Measurements from ENCODE around the gene IL2RA. TPM values are rescaled to one million over a fixed set of nuclear protein-coding genes. Genes with fewer than 3 reads are reported as not detected.

Gene IL2RA
- polyA plus RNA-seq, 3 donors: 0.06 TPM; not detected in 2

- H3K27me3 Mint-ChIP-seq (ENCODE audit: low read depth in 3 of 3): peaks cover 4% of the 10 kb centered on the region in 3 donors
- peaks cover 4% of the 10 kb centered on the region in 2 donors for H3K9me3 ChIP-seq (replicated peaks in 1 of 2; ENCODE audit: control insufficient read depth in 1 of 2, insufficient read depth in 1 of 2, low read length in 2 of 2)
- intact Hi-C loops (cut with micrococcal nuclease): no loop called here
- no peak for TF ChIP-seq CTCF (IDR thresholded peaks at IDR 0.05)
- no peaks in the 10 kb centered on the region for H3K36me3 ChIP-seq (replicated peaks in 1 of 2; ENCODE audit: control insufficient read depth in 1 of 2, insufficient read depth in 2 of 2, low read length in 2 of 2)
- no peak overlapping the region for H3K4me3 Mint-ChIP-seq
- H3K4me3 ChIP-seq (replicated peaks in 1 of 3; ENCODE audit: low read depth in 2 of 3, low read length in 3 of 3): no peak overlapping the region
- H2AFZ ChIP-seq (ENCODE audit: insufficient read depth, low read depth, low read length, poor library complexity, severe bottlenecking): no peak overlapping the region
- H4K20me1 ChIP-seq (ENCODE audit: insufficient read depth, low read length): no peaks in the 10 kb centered on the region
- H3K4me1 ChIP-seq (ENCODE audit: control insufficient read depth in 1 of 2, insufficient read depth in 2 of 2, low read length in 2 of 2): no peaks in the 10 kb centered on the region
- H3K27me3 ChIP-seq (ENCODE audit: control insufficient read depth in 2 of 2, insufficient read depth in 2 of 2, low read length in 2 of 2): no peaks in the 10 kb centered on the region
- 83% methylated on average over 1 of the region's 5 CpGs for WGBS (ENCODE audit: insufficient coverage)
- H3K4me1 Mint-ChIP-seq: peaks cover 4% of the 10 kb centered on the region
- H3K9ac ChIP-seq (ENCODE audit: insufficient read depth, low read length, poor library complexity, severe bottlenecking): no peak overlapping the region
- DNase-seq: no peak
- peaks cover 2 to 12% (median 5%) of the 10 kb centered on the region in 7 donors for H3K9me3 Mint-ChIP-seq
- no peak overlapping the region for H3K4me2 ChIP-seq (replicated peaks; ENCODE audit: extremely low read depth, low read length, poor library complexity, severe bottlenecking)
- no peaks in the 10 kb centered on the region for H3K36me3 Mint-ChIP-seq
- H3K27ac Mint-ChIP-seq: no peak overlapping the region
- no peak overlapping the region for H3K27ac ChIP-seq (ENCODE audit: low read depth in 1 of 2, low read length in 2 of 2)
- no peaks in the 10 kb centered on the region for H3K79me2 ChIP-seq (ENCODE audit: insufficient read depth, low read length)
These were observed 53.5 kb downstream of the IL2RA start for GRCh38 chr10:6008497-6009142.

GRCh38 chr10:6006991-6007390 lies 55.2 kb downstream of the IL2RA start:
- no peak for DNase-seq
- Histone ChIP-seq H3K27me3 (ENCODE audit: control insufficient read depth in 2 of 2, insufficient read depth in 2 of 2, low read length in 2 of 2) (no peaks in the 10 kb centered on the region), H3K9ac (ENCODE audit: insufficient read depth, low read length, poor library complexity, severe bottlenecking) (no peak overlapping the region), H2AFZ (ENCODE audit: insufficient read depth, low read depth, low read length, poor library complexity, severe bottlenecking) (no peak overlapping the region), H3K79me2 (ENCODE audit: insufficient read depth, low read length) (no peaks in the 10 kb centered on the region), H3K4me1 (ENCODE audit: control insufficient read depth in 1 of 2, insufficient read depth in 2 of 2, low read length in 2 of 2) (no peaks in the 10 kb centered on the region), H3K4me3 (replicated peaks in 1 of 3; ENCODE audit: low read depth in 2 of 3, low read length in 3 of 3) (no peak overlapping the region), H4K20me1 (ENCODE audit: insufficient read depth, low read length) (no peaks in the 10 kb centered on the region), H3K4me2 (replicated peaks; ENCODE audit: extremely low read depth, low read length, poor library complexity, severe bottlenecking) (no peak overlapping the region), H3K27ac (ENCODE audit: low read depth in 1 of 2, low read length in 2 of 2) (no peak overlapping the region), H3K9me3 (replicated peaks in 1 of 2; ENCODE audit: control insufficient read depth in 1 of 2, insufficient read depth in 1 of 2, low read length in 2 of 2) (peaks cover 4% of the 10 kb centered on the region in 2 donors), H3K36me3 (replicated peaks in 1 of 2; ENCODE audit: control insufficient read depth in 1 of 2, insufficient read depth in 2 of 2, low read length in 2 of 2) (no peaks in the 10 kb centered on the region)
- peaks cover 2 to 12% (median 5%) of the 10 kb centered on the region in 7 donors for H3K9me3 Mint-ChIP-seq
- no peaks in the 10 kb centered on the region for H3K36me3 Mint-ChIP-seq
- peaks cover 4% of the 10 kb centered on the region in 3 donors for H3K27me3 Mint-ChIP-seq (ENCODE audit: low read depth in 3 of 3)
- no peak overlapping the region for H3K27ac Mint-ChIP-seq
- no peak for TF ChIP-seq CTCF (IDR thresholded peaks at IDR 0.05)
- intact Hi-C loops (cut with micrococcal nuclease): no loop called here
- H3K4me3 Mint-ChIP-seq: no peak overlapping the region
- WGBS (ENCODE audit: insufficient coverage): no CpG with 5 or more reads among the region's 1 CpG
- peaks cover 4% of the 10 kb centered on the region for H3K4me1 Mint-ChIP-seq
